HepG2 (cell line): ENCODE results near the gene PCGF2. TPM values are rescaled to one million over a fixed set of nuclear protein-coding genes. Genes with fewer than 3 reads are reported as not detected.

Experiments used
- ARID2 ChIP-seq: sonication (generic); formaldehyde crosslinking; IDR thresholded peaks from 2 replicates; pipeline ENCODE4 v1.8.1; 2022; ENCODE audit warnings: mild to moderate bottlenecking, missing genetic modification reagents, borderline replicate concordance
- BRD4 ChIP-seq: sonication (generic); formaldehyde crosslinking; IDR thresholded peaks from 2 replicates; pipeline ENCODE4 v1.4.0; 2020; ENCODE audit warnings: missing genetic modification reagents
- ELF3 ChIP-seq: IDR thresholded peaks from 2 replicates; pipeline ENCODE4 v1.6.1; 2016; ENCODE audit warnings: missing genetic modification reagents, missing compliant biosample characterization
- ETV6 ChIP-seq: sonication (generic); formaldehyde crosslinking; conservative IDR thresholded peaks from 2 replicates; pipeline ENCODE4 v1.4.0; 2020; ENCODE audit warnings: missing genetic modification reagents
- HHEX ChIP-seq: IDR thresholded peaks from 2 replicates; pipeline ENCODE4 v1.6.1; 2016; ENCODE audit warnings: control low read depth
- ISX ChIP-seq: sonication (generic); formaldehyde crosslinking; conservative IDR thresholded peaks from 2 replicates; pipeline ENCODE4 v1.5.0; 2020; ENCODE audit warnings: missing genetic modification reagents
- KMT2A ChIP-seq: sonication (generic); formaldehyde crosslinking; IDR thresholded peaks from 2 replicates; pipeline ENCODE4 v1.4.0; 2020; ENCODE audit warnings: missing genetic modification reagents
- MED8 ChIP-seq: sonication (generic); formaldehyde crosslinking; IDR thresholded peaks from 2 replicates; pipeline ENCODE4 v1.8.1; 2023; ENCODE audit warnings: mild to moderate bottlenecking, missing genetic modification reagents; ENCODE audit not compliant: insufficient replicate concordance
- NFE2L1 ChIP-seq: sonication (generic); formaldehyde crosslinking; IDR thresholded peaks from 2 replicates; pipeline ENCODE4 v1.4.0; 2020; ENCODE audit warnings: missing genetic modification reagents, mild to moderate bottlenecking, borderline replicate concordance
- POGK ChIP-seq: sonication (generic); formaldehyde crosslinking; conservative IDR thresholded peaks from 2 replicates; pipeline ENCODE4 v1.8.0; 2022; ENCODE audit warnings: mild to moderate bottlenecking, moderate library complexity, missing genetic modification reagents
- RFX3 ChIP-seq: IDR thresholded peaks from 2 replicates; pipeline ENCODE4 v1.6.1; 2016; ENCODE audit warnings: missing biosample characterization, missing genetic modification reagents
- TARDBP ChIP-seq: sonication (generic); formaldehyde crosslinking; IDR thresholded peaks from 2 replicates; pipeline ENCODE4 v1.8.0; 2022; ENCODE audit warnings: mild to moderate bottlenecking, missing genetic modification reagents
- ZBTB21 ChIP-seq: sonication (generic); formaldehyde crosslinking; IDR thresholded peaks from 2 replicates; pipeline ENCODE4 v1.4.0; 2020; ENCODE audit warnings: missing genetic modification reagents
- ZBTB46 ChIP-seq: sonication (generic); formaldehyde crosslinking; IDR thresholded peaks from 2 replicates; pipeline ENCODE4 v1.4.0; 2020; ENCODE audit warnings: mild to moderate bottlenecking, missing genetic modification reagents, borderline replicate concordance
- ZNF12 ChIP-seq: sonication (generic); formaldehyde crosslinking; IDR thresholded peaks from 2 replicates; pipeline ENCODE4 v1.5.0; 2020; ENCODE audit warnings: missing genetic modification reagents
- ZNF350 ChIP-seq: sonication (generic); formaldehyde crosslinking; IDR thresholded peaks from 2 replicates; pipeline ENCODE4 v1.4.0; 2020; ENCODE audit warnings: mild to moderate bottlenecking, low read depth, missing genetic modification reagents, borderline replicate concordance
- ZNF432 ChIP-seq: sonication (generic); formaldehyde crosslinking; IDR thresholded peaks from 2 replicates; pipeline ENCODE4 v1.5.0; 2020; ENCODE audit warnings: missing genetic modification reagents, mild to moderate bottlenecking, borderline replicate concordance
- ZNF513 ChIP-seq: sonication (generic); formaldehyde crosslinking; conservative IDR thresholded peaks from 2 replicates; pipeline ENCODE4 v1.5.0; 2020; ENCODE audit warnings: missing genetic modification reagents
- ZNF776 ChIP-seq: sonication (generic); formaldehyde crosslinking; IDR thresholded peaks from 2 replicates; pipeline ENCODE4 v1.4.0; 2020; ENCODE audit warnings: mild to moderate bottlenecking, missing genetic modification reagents
- polyA plus RNA-seq, 8 experiments: library from polyadenylated mRNA; depleted of rRNA in 3 of 8; stranded (reverse) in 7 of 8; unstranded in 1 of 8; fragments of >200 nt; fragmentation: Illumina TruSeq in 4 of 8; extraction: Trizol in 4 of 8; gene quantifications; 2 replicates each; pipeline versions ENCODE4 v1.2.1 to v1.2.3, GENCODE V29; 2011 to 2016; ENCODE audit warnings: low read depth in 4 of 8, missing spikeins in 1 of 8, mixed read lengths in 1 of 8; ENCODE audit not compliant: insufficient read depth in 1 of 8
- total RNA-seq, 5 experiments: library from RNA; depleted of rRNA; stranded (reverse); fragments of >200 nt; fragmentation: Illumina TruSeq; extraction: Trizol; gene quantifications; 2 replicates each; pipeline ENCODE4 v1.2.3, GENCODE V29; 2016; ENCODE audit warnings: low read depth in 1 of 5
- TF ChIP-seq, protein P1 (sequence below): sonication (generic); formaldehyde crosslinking; IDR thresholded peaks from 2 replicates; pipeline ENCODE4 v1.4.0; 2020; ENCODE audit warnings: missing genetic modification reagents

PCGF2 gene
- total and polyA plus RNA-seq, 2 of the 13 experiments (the other 11 are each of a cell fraction or from before 2014, with no cell fraction given), result 11.6 to 29.4 TPM

DNA sequence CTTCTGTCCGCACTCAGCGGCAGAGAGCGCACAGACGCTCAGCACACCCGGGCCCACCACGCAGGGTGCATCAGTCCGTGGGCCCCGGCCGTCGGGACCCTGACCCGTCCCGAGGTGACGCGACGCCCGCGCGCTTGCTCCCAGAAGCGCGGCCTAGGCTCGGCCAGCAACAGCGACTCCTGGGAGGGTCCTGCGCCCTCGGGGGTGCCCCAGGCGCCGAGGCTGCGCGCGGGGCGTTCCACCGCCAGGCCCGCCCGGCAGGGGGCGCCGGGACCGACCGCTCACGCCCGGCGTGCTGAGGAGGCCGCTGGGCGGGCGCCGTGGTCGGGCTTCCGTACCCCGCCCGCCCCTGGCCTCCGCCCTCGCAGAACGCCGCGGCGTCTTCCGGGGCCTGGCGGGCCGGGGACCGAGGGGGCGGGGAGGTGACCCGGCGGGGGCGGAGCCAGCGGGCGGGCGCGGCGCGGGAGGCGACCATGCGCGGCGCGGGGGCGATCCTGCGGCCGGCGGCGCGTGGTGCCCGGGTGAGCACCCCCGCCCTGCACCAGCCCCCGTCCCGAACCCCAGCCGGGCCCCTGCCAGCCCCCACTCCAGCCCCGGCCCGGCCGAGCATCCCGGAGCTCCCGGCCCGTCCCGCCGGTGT, 18.1 kb downstream of the PCGF2 start, which contains the start of gene CISD3 (continued):
- TF ChIP-seq, protein P1, sequence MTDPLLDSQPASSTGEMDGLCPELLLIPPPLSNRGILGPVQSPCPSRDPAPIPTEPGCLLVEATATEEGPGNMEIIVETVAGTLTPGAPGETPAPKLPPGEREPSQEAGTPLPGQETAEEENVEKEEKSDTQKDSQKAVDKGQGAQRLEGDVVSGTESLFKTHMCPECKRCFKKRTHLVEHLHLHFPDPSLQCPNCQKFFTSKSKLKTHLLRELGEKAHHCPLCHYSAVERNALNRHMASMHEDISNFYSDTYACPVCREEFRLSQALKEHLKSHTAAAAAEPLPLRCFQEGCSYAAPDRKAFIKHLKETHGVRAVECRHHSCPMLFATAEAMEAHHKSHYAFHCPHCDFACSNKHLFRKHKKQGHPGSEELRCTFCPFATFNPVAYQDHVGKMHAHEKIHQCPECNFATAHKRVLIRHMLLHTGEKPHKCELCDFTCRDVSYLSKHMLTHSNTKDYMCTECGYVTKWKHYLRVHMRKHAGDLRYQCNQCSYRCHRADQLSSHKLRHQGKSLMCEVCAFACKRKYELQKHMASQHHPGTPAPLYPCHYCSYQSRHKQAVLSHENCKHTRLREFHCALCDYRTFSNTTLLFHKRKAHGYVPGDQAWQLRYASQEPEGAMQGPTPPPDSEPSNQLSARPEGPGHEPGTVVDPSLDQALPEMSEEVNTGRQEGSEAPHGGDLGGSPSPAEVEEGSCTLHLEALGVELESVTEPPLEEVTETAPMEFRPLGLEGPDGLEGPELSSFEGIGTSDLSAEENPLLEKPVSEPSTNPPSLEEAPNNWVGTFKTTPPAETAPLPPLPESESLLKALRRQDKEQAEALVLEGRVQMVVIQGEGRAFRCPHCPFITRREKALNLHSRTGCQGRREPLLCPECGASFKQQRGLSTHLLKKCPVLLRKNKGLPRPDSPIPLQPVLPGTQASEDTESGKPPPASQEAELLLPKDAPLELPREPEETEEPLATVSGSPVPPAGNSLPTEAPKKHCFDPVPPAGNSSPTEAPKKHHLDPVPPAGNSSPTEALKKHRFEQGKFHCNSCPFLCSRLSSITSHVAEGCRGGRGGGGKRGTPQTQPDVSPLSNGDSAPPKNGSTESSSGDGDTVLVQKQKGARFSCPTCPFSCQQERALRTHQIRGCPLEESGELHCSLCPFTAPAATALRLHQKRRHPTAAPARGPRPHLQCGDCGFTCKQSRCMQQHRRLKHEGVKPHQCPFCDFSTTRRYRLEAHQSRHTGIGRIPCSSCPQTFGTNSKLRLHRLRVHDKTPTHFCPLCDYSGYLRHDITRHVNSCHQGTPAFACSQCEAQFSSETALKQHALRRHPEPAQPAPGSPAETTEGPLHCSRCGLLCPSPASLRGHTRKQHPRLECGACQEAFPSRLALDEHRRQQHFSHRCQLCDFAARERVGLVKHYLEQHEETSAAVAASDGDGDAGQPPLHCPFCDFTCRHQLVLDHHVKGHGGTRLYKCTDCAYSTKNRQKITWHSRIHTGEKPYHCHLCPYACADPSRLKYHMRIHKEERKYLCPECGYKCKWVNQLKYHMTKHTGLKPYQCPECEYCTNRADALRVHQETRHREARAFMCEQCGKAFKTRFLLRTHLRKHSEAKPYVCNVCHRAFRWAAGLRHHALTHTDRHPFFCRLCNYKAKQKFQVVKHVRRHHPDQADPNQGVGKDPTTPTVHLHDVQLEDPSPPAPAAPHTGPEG (CRISPR knock-in tag), result peak; percentile 97
- no peak; the same call in 1 of the 2 replicates for TF ChIP-seq TARDBP (CRISPR knock-in tag)
- peak; percentile 60; the same call in 1 of the 2 replicates for TF ChIP-seq KMT2A (CRISPR knock-in tag)
- no peak for TF ChIP-seq ZBTB46 (CRISPR knock-in tag)
- TF ChIP-seq ZNF776 (CRISPR knock-in tag), result peak; percentile 77; the same call in 1 of the 2 replicates
- TF ChIP-seq NFE2L1 (CRISPR knock-in tag), result no peak
- TF ChIP-seq ETV6 (CRISPR knock-in tag), result peak; percentile 77; the same call in 1 of the 2 replicates
- no peak for TF ChIP-seq ARID2 (CRISPR knock-in tag)
- peak; percentile 74 for TF ChIP-seq ELF3 (CRISPR knock-in tag)
- TF ChIP-seq ZNF513 (CRISPR knock-in tag), result no peak
- no peak; the same call in 1 of the 2 replicates for TF ChIP-seq ZNF350 (CRISPR knock-in tag)
- peak; percentile 56 for TF ChIP-seq MED8 (CRISPR knock-in tag)
- TF ChIP-seq ISX, result no peak
- TF ChIP-seq ZNF432 (CRISPR knock-in tag), result no peak
- TF ChIP-seq ZNF12 (CRISPR knock-in tag), result no peak
- no peak for TF ChIP-seq BRD4 (CRISPR knock-in tag)
- TF ChIP-seq POGK (CRISPR knock-in tag), result peak; percentile 58
- TF ChIP-seq HHEX (CRISPR knock-in tag), result no peak
- TF ChIP-seq RFX3 (CRISPR knock-in tag), result no peak
- no peak for TF ChIP-seq ZBTB21 (CRISPR knock-in tag)
